Activated naive CD4-positive, alpha-beta T cell treated with anti-CD3 and anti-CD28 coated beads, Interleukin-2, amount 50 U/mL, for 16 hours (primary cell): ENCODE data around the gene MGST1.

Experiments used
- DNase-seq: peaks from one replicate; pipeline ENCODE4 v3.0.0-alpha.2; 2020

The MGST1 gene

GRCh38 chr12:16347391-16348298 is at the start of gene MGST1:
MGST1 (plus strand) TSS chr12:16347645; CDS start chr12:16354253, 6,608 bp downstream.
- DNase-seq, result no peak

- no peak for DNase-seq
These were observed 48.0 kb upstream of the MGST1 start for GRCh38 chr12:16299403-16299802.

- no peak for DNase-seq
These were observed 47.3 kb upstream of the MGST1 start for GRCh38 chr12:16300122-16300521.

GRCh38 chr12:16300736-16301135 is 46.7 kb upstream of the MGST1 start:
- DNase-seq, result no peak

DNA sequence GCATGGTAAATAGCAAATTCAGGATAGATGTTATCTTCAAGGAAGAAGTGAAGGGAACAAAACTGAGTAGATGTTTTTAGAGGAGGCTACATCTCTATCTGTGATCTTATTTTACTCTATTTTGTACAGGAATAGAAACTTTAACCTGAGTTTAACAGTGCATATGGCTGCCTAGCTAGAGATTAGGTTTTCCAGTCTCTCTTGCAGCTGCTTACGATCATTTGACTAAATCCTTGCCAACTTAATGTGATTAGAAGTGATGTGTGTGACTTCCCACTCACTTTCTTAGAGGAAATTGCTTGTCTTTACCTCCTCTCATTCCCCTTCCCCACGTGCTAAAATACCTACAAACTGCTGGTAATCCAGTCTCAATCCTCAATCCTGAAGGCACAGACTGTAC is 43.5 kb upstream of the MGST1 start:
- no peak for DNase-seq

DNA sequence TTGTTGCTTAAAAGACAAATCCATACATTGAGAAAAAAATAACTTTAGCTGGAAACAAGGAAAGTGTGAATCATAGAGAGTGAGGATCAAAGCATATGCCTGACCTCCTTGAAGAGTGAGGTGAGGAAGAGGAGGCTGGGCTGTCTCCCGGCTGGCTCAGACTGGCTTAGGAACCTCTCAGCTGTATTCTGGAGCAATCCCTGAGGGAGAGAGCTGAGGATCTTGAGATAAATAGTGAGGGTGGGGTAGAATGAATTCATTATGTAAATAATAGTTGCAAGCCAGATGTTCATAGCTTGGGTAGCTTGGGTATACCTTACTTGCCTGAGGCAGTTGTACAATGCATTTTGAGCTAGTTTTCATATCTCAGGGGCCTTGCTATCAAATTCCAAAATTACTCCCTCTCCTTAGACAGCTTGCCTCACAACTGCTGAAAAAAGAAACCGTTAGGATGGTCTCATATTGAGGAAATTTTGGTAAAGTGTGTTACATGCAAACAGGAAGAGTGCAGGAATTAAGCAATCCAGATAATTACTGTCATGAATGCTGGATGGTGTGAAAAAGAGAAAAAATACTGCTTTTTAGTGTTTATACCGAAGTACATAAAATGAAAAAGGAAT is 39.5 kb upstream of the MGST1 start:
- DNase-seq, result no peak

DNA sequence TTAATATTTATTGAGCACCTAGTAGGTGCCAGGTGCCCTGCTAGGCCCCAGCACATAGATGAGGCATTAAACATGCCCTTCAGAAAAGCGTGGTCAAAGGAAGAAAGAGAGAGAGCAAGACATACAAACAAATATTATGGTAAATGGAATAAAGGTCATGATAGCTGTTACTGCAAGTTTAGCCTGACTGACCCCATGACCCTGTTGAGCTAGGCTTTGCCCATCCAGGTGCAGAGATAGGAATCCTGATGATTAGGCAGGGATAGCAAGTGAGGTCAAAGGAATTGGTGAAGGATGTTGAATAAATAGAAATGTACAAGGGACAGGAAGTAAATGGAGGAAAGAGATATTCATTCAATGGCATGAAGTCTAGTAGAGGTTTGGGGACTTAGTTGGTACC is 36.5 kb upstream of the MGST1 start:
- DNase-seq, result no peak

- DNase-seq, result no peak
These were observed 24.4 kb upstream of the MGST1 start for GRCh38 chr12:16323010-16323409.

- no peak for DNase-seq
These were observed 23.8 kb upstream of the MGST1 start for GRCh38 chr12:16323638-16324037.

- no peak for DNase-seq
These were observed 23.2 kb upstream of the MGST1 start for GRCh38 chr12:16324272-16324671.

DNA sequence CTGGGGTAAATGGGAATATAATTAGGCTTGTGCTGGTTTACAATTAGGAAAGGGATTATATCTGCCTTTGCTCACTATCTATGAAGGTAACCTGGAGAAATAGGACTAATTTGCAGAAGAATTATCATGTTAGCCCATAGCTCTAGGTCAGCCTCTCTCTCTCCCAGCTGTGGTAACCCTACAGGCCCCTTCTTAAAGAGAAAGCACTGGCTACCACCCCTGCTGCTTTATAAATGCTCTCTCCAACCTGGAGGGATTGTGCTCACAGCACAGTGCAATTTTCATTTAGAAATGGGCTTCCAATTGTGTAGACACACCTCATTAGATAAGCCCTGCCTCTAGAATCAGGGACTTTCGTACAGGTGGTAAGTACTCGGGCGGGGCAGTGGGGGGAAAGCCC is 22.7 kb upstream of the MGST1 start:
- DNase-seq, result no peak

- no peak for DNase-seq
These were observed 22.0 kb upstream of the MGST1 start for GRCh38 chr12:16325426-16325825.

DNA sequence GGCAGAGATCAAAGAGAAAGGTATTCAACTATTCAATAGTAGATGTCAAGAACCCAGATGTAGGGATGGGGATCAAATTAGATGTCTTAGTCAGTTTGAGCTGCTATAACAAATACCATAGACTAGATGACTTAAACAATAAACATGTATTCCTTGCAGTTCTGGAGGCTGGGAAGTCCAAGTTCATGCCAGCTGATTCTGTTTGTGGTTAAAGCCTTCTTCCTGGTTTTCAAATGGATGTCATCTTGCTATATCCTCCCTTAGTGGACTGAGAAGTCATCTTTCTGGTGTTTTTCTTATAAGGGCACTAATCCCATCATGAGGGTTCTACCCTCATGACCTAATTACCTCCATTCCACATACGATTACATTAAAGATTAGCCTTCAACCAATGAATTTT is 19.5 kb upstream of the MGST1 start:
- DNase-seq, result no peak

- no peak for DNase-seq
These were observed 17.9 kb upstream of the MGST1 start for GRCh38 chr12:16329594-16329993.

DNA sequence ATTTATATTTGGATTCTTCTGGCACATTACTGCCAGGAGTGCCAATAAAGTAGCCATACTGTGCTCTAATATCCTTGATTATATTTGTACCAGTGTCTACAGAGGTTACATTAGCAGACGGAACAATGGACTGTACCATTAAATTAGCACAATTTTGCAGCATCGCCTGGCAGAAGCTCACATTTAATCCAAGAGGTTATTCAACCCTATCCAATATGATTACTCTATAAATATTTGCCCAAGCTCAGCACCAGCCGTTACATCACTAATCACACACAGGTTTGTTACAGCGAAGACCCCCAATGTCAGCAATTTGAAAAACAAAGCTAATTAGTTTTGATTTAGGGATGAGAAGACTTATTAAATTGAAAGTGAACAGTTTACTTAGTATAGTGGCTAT is 16.9 kb upstream of the MGST1 start:
- DNase-seq, result no peak

GRCh38 chr12:16331998-16332397 is 15.4 kb upstream of the MGST1 start:
- DNase-seq, result no peak

DNA sequence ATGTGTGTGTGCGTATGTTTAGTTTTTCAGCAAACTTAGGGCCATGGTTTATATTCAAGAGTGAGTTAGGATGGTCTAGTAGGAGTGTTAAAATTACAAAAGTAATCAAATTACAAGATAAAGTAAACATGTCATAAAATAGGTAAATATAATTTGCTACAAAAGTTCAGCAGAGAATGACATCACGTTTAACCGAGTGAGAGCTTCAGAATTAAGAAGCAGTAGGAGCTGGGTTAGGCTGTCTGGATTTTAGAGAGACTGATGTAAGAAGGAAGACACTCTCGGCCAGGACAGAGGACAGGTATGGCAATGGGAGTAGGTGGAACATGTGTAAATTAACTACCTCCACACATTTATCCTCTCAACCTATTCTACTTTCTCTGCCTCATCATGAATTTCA is 11.6 kb upstream of the MGST1 start:
- no peak for DNase-seq

DNA sequence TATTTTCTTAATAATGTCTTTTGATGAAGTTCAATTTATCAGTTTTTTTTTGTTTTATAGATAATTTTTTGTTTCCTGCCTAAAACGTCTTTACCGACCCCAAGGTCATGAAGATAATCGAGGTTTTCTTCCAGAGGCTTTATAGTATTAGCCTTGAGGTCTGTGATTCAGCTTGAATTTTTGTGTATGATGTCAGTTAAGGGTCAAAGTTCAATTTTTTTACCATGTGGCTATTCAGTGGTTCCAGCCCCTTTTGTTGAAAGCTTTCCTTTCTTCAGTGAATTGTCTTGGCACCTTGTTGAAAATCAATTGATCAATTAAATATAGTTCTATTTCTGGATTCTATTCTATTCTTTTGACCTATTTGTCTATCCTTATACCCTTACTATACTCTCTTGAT is 3.2 kb upstream of the MGST1 start:
- no peak for DNase-seq

GRCh38 chr12:16345105-16345504 is 2.3 kb upstream of the MGST1 start:
- DNase-seq, result no peak

GRCh38 chr12:16346958-16347357 is 487 bp upstream of the MGST1 start:
- no peak for DNase-seq

DNA sequence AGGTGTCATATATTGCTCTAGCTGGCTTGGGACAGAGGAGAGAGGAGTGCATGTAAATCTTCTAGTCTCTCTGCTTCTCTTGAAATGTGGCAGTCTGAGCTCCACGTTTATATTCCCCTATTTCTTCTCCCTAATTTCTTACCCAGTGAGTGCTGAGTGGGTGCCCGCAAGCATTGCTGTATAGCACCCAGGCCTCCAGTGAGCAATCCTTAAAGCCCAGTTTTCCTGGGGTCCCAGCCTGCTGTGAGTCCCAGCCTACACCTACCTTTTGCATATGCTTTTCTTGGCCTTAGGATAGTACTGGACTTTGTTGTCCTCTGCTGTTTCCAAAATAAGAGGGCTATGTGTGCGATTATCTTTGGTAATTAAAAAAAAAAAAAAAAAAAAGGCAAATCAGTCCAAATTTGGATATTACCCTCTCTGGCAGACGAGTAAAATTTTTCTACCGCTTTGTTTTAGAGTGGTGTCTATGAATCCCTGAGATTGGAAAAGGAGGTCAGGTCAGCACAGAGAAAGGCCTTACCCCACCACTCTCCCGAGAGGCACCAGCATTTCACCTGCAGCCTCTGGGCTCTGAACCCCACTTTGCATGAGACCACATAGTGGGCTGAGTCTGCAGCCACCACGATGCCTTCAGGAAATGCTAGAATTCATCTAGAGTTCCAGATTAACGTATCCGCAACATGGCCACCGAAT is 1.1 kb downstream of the MGST1 start:
- DNase-seq, result no peak

- no peak for DNase-seq
These were observed 1.7 kb downstream of the MGST1 start for GRCh38 chr12:16349131-16349460.

DNA sequence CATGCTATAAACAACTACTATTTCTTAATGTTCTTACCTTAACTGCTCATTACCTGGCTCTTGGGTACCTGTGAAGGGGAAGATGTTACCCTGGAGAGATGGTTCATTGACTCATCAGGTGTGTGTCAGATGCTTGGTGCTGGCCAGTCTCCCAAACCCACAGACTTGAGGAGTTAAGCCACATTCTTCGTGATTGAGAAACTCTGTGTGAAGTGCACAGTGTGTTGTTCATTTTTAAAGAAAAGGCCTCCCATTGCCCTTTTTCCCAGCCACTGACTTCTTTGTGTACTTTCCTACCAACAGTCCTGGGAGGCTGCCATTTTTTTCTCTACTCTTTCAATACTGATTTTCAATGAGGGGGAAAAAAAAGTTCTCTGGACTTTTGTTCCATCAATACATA is 3.2 kb downstream of the MGST1 start:
- no peak for DNase-seq

GRCh38 chr12:16352481-16352880 is 5.0 kb downstream of the MGST1 start:
- DNase-seq, result no peak
